OCI-LY7 (cell line): Measurements from ENCODE around the gene TELO2. TPM values are rescaled to one million over a fixed set of nuclear protein-coding genes. Genes with fewer than 3 reads are reported as not detected.

Experiments
- BruUV-seq: library from RNA; stranded (reverse); fragments of 400-500 nt; replicated peaks from 2 replicates; lab custom pipeline; 2021; lab: Mats Ljungman, UMichigan
- CTCF ChIA-PET: fragments of 300-600 bp; sonication (Branson Sonifier 250); formaldehyde crosslinking; loops from one replicate; lab custom pipeline; 2022; ENCODE audit warnings: antibody characterized with exemption; ENCODE audit not compliant: unreplicated experiment; lab: Charles Lee
- POLR2A ChIA-PET: fragments of 300-600 bp; sonication (Branson Sonifier 250); formaldehyde crosslinking; loops from one replicate; lab custom pipeline; 2022; ENCODE audit warnings: antibody characterized with exemption; lab: Charles Lee
- DNase-seq: peaks from one replicate; pipeline ENCODE4 v3.0.0-alpha.2; 2015; ENCODE audit warnings: low spot score
- H2AFZ ChIP-seq: fragments of 200-600 bp; sonication (generic), shearing (Covaris generic); 2 replicates; pipeline ENCODE4 v1.6.1; 2014; ENCODE audit warnings: mild to moderate bottlenecking, antibody characterized with exemption, low read length, moderate library complexity
- H3K27ac ChIP-seq: fragments of 200-600 bp; sonication (generic); 2 replicates; pipeline ENCODE4 v1.5.1; 2014; ENCODE audit warnings: mixed run types, low read depth, mild to moderate bottlenecking, moderate library complexity, low read length, inconsistent platforms; ENCODE audit not compliant: poor library complexity, severe bottlenecking
- H3K36me3 ChIP-seq: fragments of 200-600 bp; sonication (generic); 2 replicates; pipeline ENCODE4 v1.6.1; 2014; ENCODE audit warnings: mild to moderate bottlenecking, antibody characterized with exemption, low read length, moderate library complexity, mixed read lengths; ENCODE audit not compliant: insufficient read depth
- H3K4me1 ChIP-seq: fragments of 200-600 bp; sonication (generic); 2 replicates; pipeline ENCODE4 v1.5.1; 2014; ENCODE audit warnings: mild to moderate bottlenecking, low read length; ENCODE audit not compliant: insufficient read depth, poor library complexity, severe bottlenecking
- H3K4me2 ChIP-seq: fragments of 200-600 bp; sonication (generic); 2 replicates; pipeline ENCODE4 v1.6.1; 2014; ENCODE audit warnings: mild to moderate bottlenecking, low read length
- H3K4me3 ChIP-seq: fragments of 200-600 bp; sonication (generic); 2 replicates; pipeline ENCODE4 v1.5.1; 2014; ENCODE audit warnings: mild to moderate bottlenecking, low read depth, low read length; ENCODE audit not compliant: poor library complexity, severe bottlenecking
- H3K79me2 ChIP-seq: fragments of 200-600 bp; sonication (generic); 2 replicates; pipeline ENCODE4 v1.6.1; 2016; ENCODE audit warnings: low read depth, mild to moderate bottlenecking, low read length, moderate library complexity, mixed read lengths; ENCODE audit not compliant: insufficient read depth
- H3K9me2 ChIP-seq: fragments of 200-600 bp; sonication (generic); 2 replicates; pipeline ENCODE4 v1.6.1; 2016; ENCODE audit warnings: mild to moderate bottlenecking, low read length, mixed read lengths; ENCODE audit not compliant: insufficient read depth
- H3K9me3 ChIP-seq: fragments of 200-600 bp; sonication (generic); 2 replicates; pipeline ENCODE4 v1.6.1; 2014; ENCODE audit warnings: mild to moderate bottlenecking, mixed run types, low read length, mixed read lengths
- H4K20me1 ChIP-seq: fragments of 200-600 bp; sonication (generic); 2 replicates; pipeline ENCODE4 v1.6.1; 2014; ENCODE audit warnings: mild to moderate bottlenecking, antibody characterized with exemption, low read length, moderate library complexity, mixed read lengths; ENCODE audit not compliant: insufficient read depth
- CTCF ChIP-seq: fragments of 200-600 bp; sonication (generic); conservative IDR thresholded peaks from 2 replicates; pipeline ENCODE4 v1.5.1; 2014; ENCODE audit warnings: mild to moderate bottlenecking, antibody characterized with exemption, low read length, moderate library complexity, mixed read lengths
- EZH2phosphoT487 ChIP-seq: fragments of 200-600 bp; sonication (generic); IDR thresholded peaks from 2 replicates; pipeline ENCODE4 v1.6.1; 2018; ENCODE audit warnings: low read depth, borderline replicate concordance, mild to moderate bottlenecking, mixed run types, antibody characterized with exemption, low read length, moderate library complexity, mixed read lengths
- intact Hi-C: fragments of 100-400 bp; cut with micrococcal nuclease; formaldehyde crosslinking; loops from one replicate; pipeline ENCODE4 v1.10.0; 2022; ENCODE audit not compliant: unreplicated experiment
- total RNA-seq, 2 experiments: library from RNA; depleted of rRNA in 1 of 2; stranded (reverse); fragments of >200 nt in 1 of 2; shearing (Covaris generic) in 1 of 2; gene quantifications; 2 replicates each; pipeline ENCODE4 v1.2.3, GENCODE V29; 2014 to 2022

Gene TELO2
- total RNA-seq, 2 experiments from 2014 or later: 58.2 to 70.1 TPM

DNA sequence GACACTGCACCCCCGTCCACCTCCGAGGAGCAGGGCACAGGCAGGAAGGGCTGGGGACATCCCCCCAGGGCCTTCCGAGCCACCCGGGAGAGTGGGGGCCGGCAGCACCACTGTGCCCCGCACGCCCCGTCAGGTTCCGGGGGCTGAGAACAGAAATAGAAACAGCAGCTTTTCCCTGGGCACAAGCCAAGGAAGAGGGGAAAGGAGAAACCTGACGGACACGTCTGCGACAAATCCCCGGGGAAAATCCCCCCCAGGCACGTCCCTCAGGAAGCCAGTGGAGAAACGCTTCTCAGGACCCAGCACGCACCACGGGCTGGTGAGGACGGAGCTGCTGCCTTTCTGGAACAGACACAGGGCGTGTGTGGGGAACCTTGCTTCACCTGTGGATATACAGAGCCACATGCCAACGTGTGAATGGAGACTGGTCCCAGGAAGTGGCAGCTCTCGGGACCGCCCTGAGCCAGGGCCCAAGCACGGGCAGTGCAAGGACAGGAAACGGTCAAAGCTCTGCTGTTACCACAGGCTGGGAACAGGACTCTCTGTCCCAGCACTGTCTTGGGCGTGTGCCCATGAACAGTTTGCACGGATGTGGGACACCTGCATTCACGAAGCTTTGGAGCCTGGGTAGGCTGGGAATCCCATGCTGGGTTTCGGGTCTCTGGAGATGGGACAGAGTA lies 39.1 kb downstream of the TELO2 start:
- Histone ChIP-seq H3K27ac (no peak overlapping the region), H3K4me3 (no peak overlapping the region), H3K9me2 (no peaks in the 10 kb centered on the region), H3K4me1 (no peaks in the 10 kb centered on the region), H3K4me2 (no peak overlapping the region), H3K79me2 (no peaks in the 10 kb centered on the region), H2AFZ (no peak overlapping the region), H3K36me3 (no peaks in the 10 kb centered on the region), H3K9me3 (no peaks in the 10 kb centered on the region), H4K20me1 (no peaks in the 10 kb centered on the region)
- POLR2A ChIA-PET: no interaction called here
- no TSS peak for BruUV-seq
- intact Hi-C loops: no loop called here
- TF ChIP-seq CTCF (no peak), EZH2phosphoT487 (no peak)
- CTCF ChIA-PET: no interaction called here
- DNase-seq: no peak

GRCh38 chr16:1532771-1533170 lies 39.6 kb downstream of the TELO2 start:
- Histone ChIP-seq H2AFZ (no peak overlapping the region), H3K4me3 (no peak overlapping the region), H3K27ac (no peak overlapping the region), H3K9me3 (no peaks in the 10 kb centered on the region), H3K4me2 (no peak overlapping the region), H3K36me3 (no peaks in the 10 kb centered on the region), H4K20me1 (no peaks in the 10 kb centered on the region), H3K4me1 (no peaks in the 10 kb centered on the region), H3K79me2 (no peaks in the 10 kb centered on the region), H3K9me2 (no peaks in the 10 kb centered on the region)
- POLR2A ChIA-PET: no interaction called here
- no peak for TF ChIP-seq EZH2phosphoT487
- TF ChIP-seq CTCF: no peak
- intact Hi-C loops: no loop called here
- CTCF ChIA-PET: no interaction called here
- no peak for DNase-seq
- no TSS peak for BruUV-seq

DNA sequence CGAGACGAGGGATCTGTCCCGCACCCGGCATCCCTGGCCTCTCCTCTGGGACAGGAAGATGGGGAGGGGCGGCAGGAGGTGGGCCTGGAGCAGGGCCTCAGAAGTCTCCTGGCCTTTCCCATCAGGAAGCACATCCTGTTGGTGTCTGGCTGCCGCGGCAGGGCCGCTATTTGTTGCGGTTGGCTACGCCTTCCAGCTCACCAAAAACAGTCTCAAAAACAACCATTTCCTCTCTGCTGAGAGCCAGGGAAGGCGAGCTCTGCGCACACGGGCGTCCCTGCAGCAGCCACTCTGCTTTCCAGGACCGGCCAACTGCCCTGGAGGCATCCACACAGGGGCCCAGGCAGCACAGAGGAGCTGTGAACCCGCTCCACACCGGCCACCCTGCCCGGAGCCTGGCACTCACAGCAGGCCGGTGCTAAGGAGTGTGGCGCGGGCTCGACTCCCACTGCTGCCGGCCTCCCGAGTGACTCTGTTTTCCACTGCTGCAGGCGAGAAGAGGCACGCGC lies 40.3 kb downstream of the TELO2 start, which contains the start of gene TMEM204:
TMEM204 (plus strand) TSS at position 224 of the 509 bp plus-strand sequence. CDS start 610 bp downstream, outside the sequence.
- POLR2A ChIA-PET: no interaction called here
- no peaks in the 10 kb centered on the region for H4K20me1 ChIP-seq
- BruUV-seq: no TSS peak
- no peak for DNase-seq
- CTCF ChIA-PET: no interaction called here
- no peak within 1 kb of the TSS for H2AFZ ChIP-seq
- H3K27ac ChIP-seq: no peak within 1 kb of the TSS
- no peaks in the 10 kb centered on the region for H3K9me3 ChIP-seq
- H3K4me1 ChIP-seq: no peaks in the 10 kb centered on the region
- intact Hi-C loops: no loop called here
- no peak within 1 kb of the TSS for H3K4me2 ChIP-seq
- H3K4me3 ChIP-seq: no peak within 1 kb of the TSS
- no peaks in the 10 kb centered on the region for H3K36me3 ChIP-seq
- H3K79me2 ChIP-seq: no peaks in the 10 kb centered on the region
- TF ChIP-seq EZH2phosphoT487 (no peak), CTCF (no peak)
- no peaks in the 10 kb centered on the region for H3K9me2 ChIP-seq
